Stimulated activated CD8-positive, alpha-beta memory T cell treated with anti-CD3 and anti-CD28 coated beads, Interleukin-15, amount 100 ng/mL, for 1 hour (primary cell): ENCODE results near the gene NOX4.
"Not testable (repeated sequence)": the region's sequence is repeated elsewhere in the genome, so short reads cannot be mapped to it uniquely, and the experiment has no call there.

ENCODE experiments used
- DNase-seq: peaks from one replicate; pipeline ENCODE4 v3.0.0-alpha.2; 2020; ENCODE audit warnings: low read depth

NOX4 gene

GRCh38 chr11:89303029-89303428, 188.1 kb downstream of the NOX4 start:
- DNase-seq, result not testable (repeated sequence)

DNA sequence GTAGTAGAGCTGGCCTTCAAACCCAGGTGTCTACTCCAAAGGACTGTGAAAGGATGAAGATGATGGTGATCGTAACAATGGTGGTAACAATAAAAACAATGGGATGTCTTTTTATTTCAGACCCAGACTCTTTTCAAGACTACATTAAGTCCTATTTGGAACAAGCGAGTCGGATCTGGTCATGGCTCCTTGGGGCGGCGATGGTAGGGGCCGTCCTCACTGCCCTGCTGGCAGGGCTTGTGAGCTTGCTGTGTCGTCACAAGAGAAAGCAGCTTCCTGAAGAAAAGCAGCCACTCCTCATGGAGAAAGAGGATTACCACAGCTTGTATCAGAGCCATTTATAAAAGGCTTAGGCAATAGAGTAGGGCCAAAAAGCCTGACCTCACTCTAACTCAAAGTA, 196.2 kb downstream of the NOX4 start:
- not testable (repeated sequence) for DNase-seq

- no peak for DNase-seq
Observed at GRCh38 chr11:89293965-89294679, 197.1 kb downstream of the NOX4 start.

DNA sequence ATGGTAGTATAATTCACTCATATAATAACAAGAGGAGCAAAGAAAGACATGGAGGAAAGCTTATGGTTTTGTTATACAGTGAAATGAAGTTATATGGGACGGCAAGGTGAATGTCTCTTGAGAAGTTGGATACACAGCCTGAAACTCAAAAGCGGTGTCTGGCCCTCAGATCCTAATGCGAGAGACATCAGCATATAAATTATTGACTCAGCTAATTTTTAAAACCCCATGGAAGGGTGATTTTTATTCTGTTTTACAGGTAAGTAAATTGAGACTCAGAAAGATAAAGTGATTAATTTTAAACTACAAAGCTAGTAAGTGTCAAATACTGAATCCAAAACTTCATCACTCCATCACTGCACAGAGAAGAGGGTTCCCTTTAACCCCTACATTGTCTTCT, 203.2 kb downstream of the NOX4 start:
- not testable (repeated sequence) for DNase-seq

DNA sequence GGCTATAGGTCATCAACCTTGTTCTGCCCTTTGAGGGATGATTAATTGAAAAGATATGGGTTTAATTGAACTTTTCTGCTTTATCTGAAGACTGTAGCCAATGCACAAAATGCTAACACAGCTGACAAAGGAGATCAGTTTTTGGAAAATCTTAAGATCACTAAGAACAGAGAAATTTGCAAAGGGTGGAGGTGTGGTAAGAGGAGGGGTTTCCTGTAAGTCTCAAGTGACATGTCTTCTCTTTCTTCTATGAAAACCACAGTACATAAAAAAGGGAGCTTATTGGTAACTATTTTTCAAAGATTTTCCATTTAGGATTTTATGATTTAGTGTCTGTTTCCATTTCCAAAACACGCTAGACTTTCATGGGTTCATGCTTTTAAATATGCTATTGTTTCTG, 204.6 kb downstream of the NOX4 start:
- DNase-seq, result not testable (repeated sequence)

DNA sequence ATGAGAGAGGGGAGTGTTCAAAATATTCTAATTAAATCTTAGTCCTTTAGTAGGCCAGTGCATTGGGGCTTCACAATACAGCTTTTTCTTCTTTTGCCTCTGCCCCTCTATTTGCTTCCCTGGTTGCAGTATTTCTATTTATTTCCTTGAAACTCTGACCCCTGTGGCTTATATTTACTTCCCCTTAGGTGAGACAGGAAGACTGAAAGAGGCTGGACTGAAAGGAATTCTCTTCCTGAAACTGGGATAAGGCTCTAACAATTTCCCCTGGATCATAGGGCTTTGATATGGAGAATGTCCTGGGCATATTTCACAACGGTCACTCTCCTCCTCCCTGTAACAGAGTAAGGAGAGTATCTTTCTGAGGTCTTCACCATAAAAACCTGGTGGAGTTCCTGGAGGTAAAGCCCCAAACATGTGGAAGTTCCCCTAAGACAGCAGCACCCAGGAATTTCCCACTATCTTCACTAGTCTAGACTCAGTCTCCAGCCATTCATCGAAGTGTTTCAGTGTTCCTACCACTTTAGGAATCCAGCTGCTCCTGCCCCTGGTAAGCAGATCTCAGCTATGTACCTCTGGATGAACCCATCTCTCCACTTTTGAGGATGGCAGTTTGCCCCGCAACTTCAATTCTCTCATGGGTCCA, 210.0 kb downstream of the NOX4 start:
- not testable (repeated sequence) for DNase-seq

DNA sequence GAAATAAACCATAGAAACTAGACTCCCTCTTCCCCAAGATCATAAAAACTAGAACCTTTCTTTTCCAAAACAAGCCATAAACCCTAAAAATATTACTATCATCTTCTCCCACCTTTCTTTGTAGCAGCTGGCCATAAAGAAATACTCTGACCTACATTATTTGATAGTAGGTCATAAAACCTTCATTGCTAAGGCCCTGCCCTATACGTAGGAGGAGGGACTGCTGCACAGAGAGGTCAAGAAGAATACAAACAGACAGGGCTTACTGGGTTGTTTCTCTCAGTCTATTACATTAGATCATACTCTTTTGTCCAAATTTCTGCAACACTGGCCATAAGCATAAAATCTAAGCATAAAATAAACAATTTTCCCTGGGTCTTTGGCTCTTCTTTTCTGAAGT, 212.0 kb downstream of the NOX4 start:
- no peak for DNase-seq

GRCh38 chr11:89275966-89276365, 215.2 kb downstream of the NOX4 start:
- no peak for DNase-seq
